ENCODE results near the gene LAMA2. TPM values are rescaled to one million over a fixed set of nuclear protein-coding genes. Genes with fewer than 3 reads are reported as not detected.

The LAMA2 gene
- total and polyA plus RNA-seq, 2 of the 13 experiments (the other 11 are each of a cell fraction or from before 2014, with no cell fraction given), result 0.11 to 0.28 TPM

- no peaks in the 10 kb centered on the region for H3K79me2 ChIP-seq (ENCODE audit: insufficient read depth, low read length)
- no peak overlapping the region for H2AFZ ChIP-seq (ENCODE audit: low read length)
- H4K20me1 ChIP-seq (ENCODE audit: insufficient read depth, low read length), result no peaks in the 10 kb centered on the region; the same call in 1 of the 2 replicates
- TF ChIP-seq XRCC5 (optimal IDR thresholded peaks at IDR 0.05; ENCODE audit: low read length), result no peak
- TF ChIP-seq NCOA5 (CRISPR knock-in tag; IDR thresholded peaks at IDR 0.05), result no peak
- no peak for TF ChIP-seq TBX3 (IDR thresholded peaks at IDR 0.05; ENCODE audit: borderline replicate concordance)
- TF ChIP-seq, protein P1, sequence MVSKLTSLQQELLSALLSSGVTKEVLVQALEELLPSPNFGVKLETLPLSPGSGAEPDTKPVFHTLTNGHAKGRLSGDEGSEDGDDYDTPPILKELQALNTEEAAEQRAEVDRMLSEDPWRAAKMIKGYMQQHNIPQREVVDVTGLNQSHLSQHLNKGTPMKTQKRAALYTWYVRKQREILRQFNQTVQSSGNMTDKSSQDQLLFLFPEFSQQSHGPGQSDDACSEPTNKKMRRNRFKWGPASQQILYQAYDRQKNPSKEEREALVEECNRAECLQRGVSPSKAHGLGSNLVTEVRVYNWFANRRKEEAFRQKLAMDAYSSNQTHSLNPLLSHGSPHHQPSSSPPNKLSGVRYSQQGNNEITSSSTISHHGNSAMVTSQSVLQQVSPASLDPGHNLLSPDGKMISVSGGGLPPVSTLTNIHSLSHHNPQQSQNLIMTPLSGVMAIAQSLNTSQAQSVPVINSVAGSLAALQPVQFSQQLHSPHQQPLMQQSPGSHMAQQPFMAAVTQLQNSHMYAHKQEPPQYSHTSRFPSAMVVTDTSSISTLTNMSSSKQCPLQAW (CRISPR knock-in tag; IDR thresholded peaks at IDR 0.05), result no peak
- TF ChIP-seq ZNF12 (CRISPR knock-in tag; IDR thresholded peaks at IDR 0.05), result no peak
- no peak for TF ChIP-seq FOXM1 (CRISPR knock-in tag; IDR thresholded peaks at IDR 0.05)
- TF ChIP-seq, protein P2, sequence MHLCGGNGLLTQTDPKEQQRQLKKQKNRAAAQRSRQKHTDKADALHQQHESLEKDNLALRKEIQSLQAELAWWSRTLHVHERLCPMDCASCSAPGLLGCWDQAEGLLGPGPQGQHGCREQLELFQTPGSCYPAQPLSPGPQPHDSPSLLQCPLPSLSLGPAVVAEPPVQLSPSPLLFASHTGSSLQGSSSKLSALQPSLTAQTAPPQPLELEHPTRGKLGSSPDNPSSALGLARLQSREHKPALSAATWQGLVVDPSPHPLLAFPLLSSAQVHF (CRISPR knock-in tag; IDR thresholded peaks at IDR 0.05), result no peak
- TF ChIP-seq, protein P3, sequence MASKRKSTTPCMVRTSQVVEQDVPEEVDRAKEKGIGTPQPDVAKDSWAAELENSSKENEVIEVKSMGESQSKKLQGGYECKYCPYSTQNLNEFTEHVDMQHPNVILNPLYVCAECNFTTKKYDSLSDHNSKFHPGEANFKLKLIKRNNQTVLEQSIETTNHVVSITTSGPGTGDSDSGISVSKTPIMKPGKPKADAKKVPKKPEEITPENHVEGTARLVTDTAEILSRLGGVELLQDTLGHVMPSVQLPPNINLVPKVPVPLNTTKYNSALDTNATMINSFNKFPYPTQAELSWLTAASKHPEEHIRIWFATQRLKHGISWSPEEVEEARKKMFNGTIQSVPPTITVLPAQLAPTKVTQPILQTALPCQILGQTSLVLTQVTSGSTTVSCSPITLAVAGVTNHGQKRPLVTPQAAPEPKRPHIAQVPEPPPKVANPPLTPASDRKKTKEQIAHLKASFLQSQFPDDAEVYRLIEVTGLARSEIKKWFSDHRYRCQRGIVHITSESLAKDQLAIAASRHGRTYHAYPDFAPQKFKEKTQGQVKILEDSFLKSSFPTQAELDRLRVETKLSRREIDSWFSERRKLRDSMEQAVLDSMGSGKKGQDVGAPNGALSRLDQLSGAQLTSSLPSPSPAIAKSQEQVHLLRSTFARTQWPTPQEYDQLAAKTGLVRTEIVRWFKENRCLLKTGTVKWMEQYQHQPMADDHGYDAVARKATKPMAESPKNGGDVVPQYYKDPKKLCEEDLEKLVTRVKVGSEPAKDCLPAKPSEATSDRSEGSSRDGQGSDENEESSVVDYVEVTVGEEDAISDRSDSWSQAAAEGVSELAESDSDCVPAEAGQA (IDR thresholded peaks at IDR 0.05; ENCODE audit: low read depth), result no peak
- TF ChIP-seq, protein P3 (CRISPR knock-in tag; IDR thresholded peaks at IDR 0.05; ENCODE audit: borderline replicate concordance), result no peak
- in situ Hi-C loops (cut with HindIII; ENCODE audit: extremely low pct_ligation_motif_present, low pct_unique_long_range_greater_than_20kb) (no loop called here), intact Hi-C loops (cut with micrococcal nuclease; ENCODE audit: unreplicated experiment) (no loop called here)
- no peaks in the 10 kb centered on the region for H3K4me1 ChIP-seq (ENCODE audit: insufficient read depth, low read length)
- no TSS peak for BruUV-seq (replicated peaks)
- H3K9ac ChIP-seq (ENCODE audit: insufficient read depth, low read depth, low read length), result no peak overlapping the region
- WGBS (ENCODE audit: low lambda C conversion rate), result 20% methylated on average over 3 of the region's 3 CpGs
- no peaks in the 10 kb centered on the region for H3K36me3 ChIP-seq (replicated peaks in 1 of 2; ENCODE audit: control insufficient read depth in 1 of 2, insufficient read depth in 2 of 2, low read length in 2 of 2)
- no peak overlapping the region for H3K27ac ChIP-seq (ENCODE audit: extremely low read length, insufficient read depth, low read length)
- DNase-seq (ENCODE audit: low spot score) (no peak), FAIRE-seq (no peak), ATAC-seq (no peak)
- H3K4me2 ChIP-seq (ENCODE audit: low read depth, low read length), result no peak overlapping the region
- no peaks in the 10 kb centered on the region for H3K27me3 ChIP-seq (ENCODE audit: control insufficient read depth in 1 of 2, insufficient read depth in 2 of 2, low read length in 2 of 2)
- H3K4me3 ChIP-seq (replicated peaks in 1 of 3; ENCODE audit: insufficient read depth in 1 of 3, low read depth in 2 of 3, low read length in 3 of 3), result no peak overlapping the region
- POLR2A ChIA-PET, result no interaction called here
- CTCF ChIA-PET (ENCODE audit: low intra/inter-chr PET ratio, low total read pairs), result no interaction called here
- H3K9me3 ChIP-seq (ENCODE audit: low read length), result no peaks in the 10 kb centered on the region
Measured at GRCh38 chr6:129444683-129445082, 561.7 kb downstream of the LAMA2 start.

All from HepG2 (cell line).